ENCODE data around the gene ZNF883. TPM values are rescaled to one million over a fixed set of nuclear protein-coding genes. Genes with fewer than 3 reads are reported as not detected.

Gene ZNF883
- 6.5 and 8.4 TPM in 2 replicates for polyA plus RNA-seq (2014; cell fraction: cytosol; rRNA removed)
- polyA plus RNA-seq (2014; cell fraction: nucleus; rRNA removed), result 4.0 and 7.2 TPM in 2 replicates

DNA sequence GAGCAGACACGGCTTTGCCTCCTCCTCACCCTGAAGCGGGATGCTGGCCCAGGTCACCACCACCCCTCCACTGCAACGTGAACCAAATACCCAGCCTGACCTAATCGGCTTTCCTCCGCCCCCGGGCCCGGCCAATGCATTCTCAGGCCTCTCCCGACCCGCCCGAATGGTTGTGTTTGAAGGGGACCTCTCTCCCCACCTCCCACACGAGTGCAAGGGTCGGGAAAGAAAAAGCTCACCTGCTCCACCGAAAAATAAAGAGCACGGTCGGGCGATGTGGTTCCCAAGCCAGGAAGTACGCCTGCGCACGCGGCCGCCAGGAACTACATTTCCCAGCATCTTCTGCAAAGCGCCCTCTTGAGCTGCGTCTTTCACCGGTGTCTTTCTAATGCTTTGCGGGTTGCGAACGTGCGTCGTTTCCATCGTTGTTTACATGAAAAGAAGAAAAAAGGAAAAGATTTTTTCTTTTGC is at the start of gene ZNF883:
Gene ZNF883 (minus strand): TSS at position 282 of the 471 bp plus-strand sequence.
- peak; percentile 86 for DNase-seq (ENCODE audit: low spot score)

DNA sequence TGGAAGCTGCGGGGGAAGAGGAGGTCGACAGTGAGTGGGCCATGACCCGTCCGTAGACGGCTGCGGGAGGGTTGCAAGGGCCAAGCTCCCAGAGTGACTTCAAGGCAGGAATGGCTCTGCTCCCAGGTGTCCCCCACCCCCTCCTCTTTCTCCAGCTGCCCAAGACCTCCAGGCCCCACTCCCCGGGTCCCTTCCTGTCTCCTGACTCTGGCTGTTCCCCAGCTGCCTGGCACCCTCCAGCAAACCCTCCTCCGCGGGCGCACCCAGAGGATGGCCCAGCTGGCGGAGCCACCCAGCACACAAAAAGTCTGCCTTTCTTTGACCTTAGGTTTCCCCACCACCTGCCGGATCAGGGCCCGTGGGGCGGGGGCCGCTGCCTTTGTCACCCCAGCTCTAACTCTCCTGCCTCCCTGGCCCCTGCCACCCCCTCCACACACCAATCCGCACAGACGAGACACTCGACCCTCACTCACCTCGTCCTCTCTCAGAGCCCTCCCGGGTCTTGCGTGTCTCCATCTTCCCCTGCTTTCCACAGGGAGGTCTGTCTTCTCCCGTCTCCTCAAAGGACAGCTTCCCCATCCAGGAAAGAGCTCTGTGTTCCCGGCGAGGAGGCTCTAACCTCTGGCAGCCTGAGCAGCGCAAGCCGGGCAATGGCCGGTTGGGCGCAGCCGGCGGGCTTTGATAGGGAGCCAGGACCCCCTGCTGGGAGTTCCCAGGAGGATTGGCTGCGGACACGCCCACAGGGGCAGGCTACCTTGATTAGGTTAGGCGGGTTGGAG is 49.3 kb upstream of the ZNF883 start:
- peak; percentile 34 for DNase-seq (ENCODE audit: low spot score)

DNA sequence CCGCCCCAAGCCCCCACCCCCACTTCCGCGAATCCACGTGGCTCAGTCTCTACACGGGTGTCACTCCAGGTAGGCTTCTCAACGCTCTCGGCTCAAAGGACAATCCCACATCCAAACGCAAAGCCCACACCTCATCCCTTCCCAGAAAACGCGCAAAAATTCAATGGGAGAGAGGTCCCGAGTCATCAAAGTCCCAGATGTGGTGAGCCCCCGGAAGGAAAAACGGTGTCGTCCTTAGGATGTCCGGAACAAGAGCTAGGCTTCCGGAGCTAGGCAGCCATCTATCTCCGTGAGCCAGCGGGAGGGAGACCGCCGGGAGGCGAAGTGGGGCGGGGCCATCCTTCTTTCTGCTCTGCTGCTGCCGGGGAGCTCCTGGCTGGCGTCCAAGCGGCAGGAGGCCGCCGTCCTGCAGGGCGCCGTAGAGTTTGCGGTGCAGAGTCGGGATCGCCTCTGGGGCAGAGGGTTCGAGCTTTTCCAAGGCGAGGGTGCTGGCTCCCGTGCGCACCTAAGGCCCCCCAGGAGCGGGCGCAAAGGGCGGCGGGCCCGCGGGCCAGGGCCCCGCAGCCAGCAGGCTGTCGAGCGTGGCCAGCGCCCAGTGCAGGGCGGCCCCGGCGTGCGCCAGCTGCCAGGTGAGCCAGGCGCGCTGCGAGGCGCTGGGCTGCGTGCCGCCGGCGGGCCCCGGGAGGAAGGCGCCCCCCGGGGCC is 47.7 kb upstream of the ZNF883 start:
- DNase-seq (ENCODE audit: low spot score), result peak; percentile 49

DNA sequence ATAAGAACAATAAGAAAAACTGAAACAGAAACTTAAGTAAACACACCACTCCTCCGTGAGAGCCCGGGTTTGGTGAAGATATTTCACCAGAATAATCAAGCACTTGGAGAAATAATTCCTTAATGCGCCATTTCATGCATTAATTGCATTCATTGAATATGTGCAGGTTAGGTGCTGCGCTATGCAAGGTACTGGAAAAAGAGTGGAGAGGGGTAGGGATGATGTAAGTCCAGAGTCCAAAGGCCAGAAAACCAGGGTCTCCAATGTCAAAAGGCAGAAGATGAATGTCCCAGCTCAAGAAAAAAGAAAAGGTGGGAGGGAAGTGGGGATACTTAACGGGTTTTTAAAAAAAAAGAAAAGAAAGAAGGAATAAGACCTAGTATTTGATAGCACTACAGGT is 45.2 kb upstream of the ZNF883 start:
- no peak for DNase-seq (ENCODE audit: low spot score)

DNA sequence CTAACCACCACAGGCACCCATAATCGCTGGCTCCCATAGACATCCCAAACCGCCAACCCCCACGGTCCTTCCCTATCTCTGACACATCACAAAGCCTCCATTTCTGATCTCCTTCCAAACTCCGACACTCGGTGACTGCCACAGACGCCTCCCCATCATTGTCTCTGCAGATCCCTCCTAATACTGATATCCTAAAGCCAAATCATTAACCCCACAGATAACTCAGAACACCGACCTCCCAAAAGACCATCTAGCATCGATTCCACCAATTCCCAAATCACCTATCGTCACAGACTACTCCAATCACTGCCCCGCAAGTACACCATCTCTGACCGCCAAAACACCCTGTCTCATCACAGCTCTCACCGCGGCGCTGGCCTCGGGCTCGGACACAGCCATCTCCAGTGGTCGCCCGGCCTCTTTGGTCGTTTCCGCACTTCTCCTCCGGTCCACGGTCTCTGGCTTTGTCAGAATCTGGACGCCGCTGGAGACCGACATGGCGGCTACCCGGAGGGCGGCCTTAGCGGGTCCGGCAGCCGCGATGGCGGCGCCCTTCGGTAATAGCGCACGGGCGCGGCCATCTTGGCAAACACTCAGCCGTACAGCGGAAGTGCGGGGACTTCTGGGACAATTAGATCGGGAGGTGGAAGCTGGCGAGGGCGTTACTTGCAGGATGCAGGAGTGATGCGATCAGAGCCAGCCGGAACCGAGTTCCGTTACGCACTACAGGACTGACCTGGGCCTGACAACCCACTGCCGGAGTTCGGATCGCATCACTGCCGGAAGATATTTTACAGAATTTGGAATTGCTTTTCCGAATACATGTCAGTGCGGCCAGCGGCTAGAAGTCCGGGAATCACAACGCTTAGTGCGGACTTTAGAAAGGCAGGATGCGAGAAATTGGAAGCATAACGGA is 44.5 kb upstream of the ZNF883 start, which contains the start of gene ZFP37:
Gene ZFP37 (minus strand): TSS at position 534 of the 916 bp plus-strand sequence. CDS start 36 bp downstream, at position 498.
- DNase-seq (ENCODE audit: low spot score), result peak; percentile 91

DNA sequence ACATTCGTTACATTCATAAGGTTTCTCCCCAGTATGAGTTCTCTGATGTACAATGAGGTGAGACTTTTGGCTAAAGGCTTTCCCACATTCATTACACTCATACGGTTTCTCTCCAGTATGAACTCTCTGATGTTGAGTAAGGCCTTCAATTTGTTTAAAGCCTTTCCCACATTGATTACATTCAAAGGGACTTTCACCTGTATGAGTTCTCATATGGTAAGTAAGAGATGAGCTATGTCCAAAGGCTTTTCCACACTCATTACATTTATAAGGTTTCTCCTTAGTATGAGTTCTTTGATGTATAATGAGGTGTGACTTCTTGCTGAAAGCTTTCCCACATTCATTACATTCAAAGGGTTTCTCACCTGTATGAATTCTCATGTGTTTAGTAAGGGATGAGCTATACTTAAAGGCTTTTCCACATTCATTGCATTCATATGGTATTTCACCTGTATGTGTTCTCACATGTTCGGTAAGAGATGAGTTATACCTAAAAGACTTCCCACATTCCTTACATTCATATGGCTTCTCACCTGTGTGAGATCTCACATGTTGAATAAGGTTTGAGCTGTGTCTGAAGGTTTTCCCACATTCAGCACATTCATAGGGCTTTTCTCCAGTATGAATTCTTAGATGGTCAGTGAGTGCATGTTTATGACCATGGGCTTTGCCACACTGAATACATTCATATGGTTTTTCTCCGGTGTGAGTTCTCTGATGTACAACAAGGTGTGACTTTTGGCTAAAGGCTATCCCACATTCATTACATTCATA is 31.1 kb upstream of the ZNF883 start:
- no peak for DNase-seq (ENCODE audit: low spot score)

DNA sequence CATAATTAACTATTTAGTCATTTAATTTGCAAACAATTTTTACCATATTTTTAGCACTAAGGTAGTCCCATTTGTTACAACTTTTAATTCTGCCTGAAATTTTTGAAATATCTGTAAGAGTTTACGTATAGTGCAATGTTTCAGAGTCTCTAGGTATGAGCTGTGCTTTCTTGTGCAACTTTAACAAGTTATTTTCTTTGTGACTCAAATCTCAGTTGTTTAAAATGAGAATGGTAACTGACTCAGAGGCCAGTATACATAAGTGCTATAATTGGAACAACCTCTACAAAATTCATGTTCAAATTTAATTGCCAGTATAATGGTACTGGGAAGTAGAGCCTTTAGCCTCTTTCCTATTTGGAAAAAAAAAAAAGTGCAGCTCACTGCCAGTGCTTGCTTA is 14.2 kb upstream of the ZNF883 start:
- DNase-seq (ENCODE audit: low spot score), result no peak

DNA sequence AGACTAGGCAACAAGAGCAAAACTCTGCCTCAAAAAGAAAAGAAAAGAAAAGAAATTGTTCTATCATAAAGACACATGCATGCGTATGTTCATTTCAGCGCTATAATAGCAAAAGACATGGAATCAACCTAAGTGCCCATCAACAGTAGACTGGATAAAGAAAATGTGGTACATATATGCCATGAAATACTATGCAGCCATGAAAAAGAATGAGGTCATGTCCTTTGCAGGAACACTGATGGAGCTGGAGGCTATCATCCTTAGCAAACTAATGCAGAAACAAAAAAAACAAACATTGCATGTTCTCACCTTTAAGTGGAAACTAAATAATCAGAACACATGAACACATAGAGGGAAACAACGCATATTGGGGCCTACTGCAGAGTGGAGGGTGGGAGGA is 6.3 kb upstream of the ZNF883 start:
- DNase-seq (ENCODE audit: low spot score), result no peak

DNA sequence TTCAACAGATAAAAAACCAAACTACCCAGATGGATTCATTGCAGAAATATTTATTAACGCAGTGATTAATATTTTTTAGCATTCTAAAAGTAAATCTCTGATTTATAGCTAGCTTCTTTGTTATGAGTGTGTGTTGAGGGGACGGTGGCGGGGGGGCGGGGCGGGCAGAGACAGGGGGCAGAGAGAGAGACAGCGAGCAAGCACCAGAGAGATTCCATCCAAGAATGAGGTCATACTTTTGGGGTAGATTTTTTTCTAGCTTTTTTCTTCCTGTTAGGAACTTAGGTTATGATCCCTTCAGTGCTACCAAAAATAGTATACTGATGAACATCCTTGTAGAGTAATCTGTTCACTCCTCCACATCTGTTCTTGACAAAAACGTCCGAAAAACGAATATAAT is 500 bp upstream of the ZNF883 start:
- DNase-seq (ENCODE audit: low spot score), result no peak

DNA sequence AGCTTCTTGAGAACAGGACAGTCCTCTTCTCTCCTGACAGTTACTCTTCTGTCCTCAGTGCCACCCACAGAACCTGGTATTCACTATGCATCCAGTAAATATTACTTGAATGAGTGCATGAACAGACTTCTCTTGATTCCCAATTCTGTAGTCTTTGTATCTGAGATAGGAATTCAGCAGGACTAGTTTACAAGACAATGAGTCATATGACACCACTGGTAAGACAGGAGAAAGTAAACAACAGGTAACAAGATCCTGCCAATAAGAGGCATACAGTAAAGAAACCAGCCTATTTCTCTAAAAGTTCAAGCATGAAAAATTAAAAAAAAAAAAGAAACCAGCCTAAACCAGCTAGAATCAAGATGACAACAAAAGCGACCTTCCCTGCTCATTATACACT is 6.2 kb downstream of the ZNF883 start:
- no peak for DNase-seq (ENCODE audit: low spot score)

DNA sequence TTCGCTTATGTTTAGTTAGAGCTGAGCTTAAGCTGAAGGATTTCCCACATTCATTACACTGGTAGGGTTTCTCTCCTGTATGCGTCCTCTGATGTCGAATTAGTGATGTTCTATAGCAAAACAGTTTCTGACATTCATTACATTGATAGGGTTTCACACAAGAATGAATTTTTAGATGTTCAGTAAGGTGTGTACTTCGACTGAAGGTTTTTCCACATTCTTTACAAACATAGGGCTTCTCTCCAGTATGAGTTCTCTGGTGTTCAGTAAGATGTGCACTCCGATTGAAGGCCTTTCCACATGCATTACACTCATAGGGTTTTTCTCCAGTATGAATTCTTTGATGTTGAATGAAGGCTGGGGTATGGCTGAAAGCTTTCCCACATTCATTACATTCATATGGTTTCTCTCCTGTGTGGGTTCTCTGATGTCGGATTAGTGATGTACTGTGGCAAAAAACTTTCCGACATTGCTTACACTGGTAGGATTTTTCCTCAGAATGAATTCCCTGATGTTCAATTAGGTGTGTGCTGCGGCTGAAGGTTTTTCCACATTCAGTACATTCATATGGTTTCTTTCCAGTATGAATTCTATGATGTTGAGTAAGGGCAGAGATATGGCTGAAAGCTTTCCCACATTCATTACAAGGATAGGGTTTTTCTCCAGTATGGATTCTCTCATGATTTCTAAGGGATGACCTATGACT is 14.6 kb downstream of the ZNF883 start:
- no peak for DNase-seq (ENCODE audit: low spot score)

DNA sequence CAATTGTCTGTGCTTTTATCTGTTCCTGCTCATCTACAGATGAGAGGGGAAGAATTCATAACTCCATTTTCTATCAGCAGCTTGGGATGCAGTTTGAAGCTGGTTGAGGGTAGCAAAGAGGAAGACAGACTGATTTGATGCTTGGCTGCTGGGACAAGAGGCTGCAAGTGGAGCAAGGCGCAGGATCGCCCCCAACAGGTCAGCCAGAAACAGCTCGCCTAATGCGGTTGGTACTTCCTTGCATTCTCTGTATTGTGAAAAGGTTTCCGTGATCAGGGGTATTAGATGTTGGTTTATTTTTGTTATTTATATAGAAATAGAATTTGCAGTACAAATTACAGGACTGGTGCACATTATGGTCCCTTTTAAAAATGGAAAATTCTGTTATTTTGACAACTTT is 40.6 kb downstream of the ZNF883 start:
- peak; percentile 38 for DNase-seq (ENCODE audit: low spot score)

DNA sequence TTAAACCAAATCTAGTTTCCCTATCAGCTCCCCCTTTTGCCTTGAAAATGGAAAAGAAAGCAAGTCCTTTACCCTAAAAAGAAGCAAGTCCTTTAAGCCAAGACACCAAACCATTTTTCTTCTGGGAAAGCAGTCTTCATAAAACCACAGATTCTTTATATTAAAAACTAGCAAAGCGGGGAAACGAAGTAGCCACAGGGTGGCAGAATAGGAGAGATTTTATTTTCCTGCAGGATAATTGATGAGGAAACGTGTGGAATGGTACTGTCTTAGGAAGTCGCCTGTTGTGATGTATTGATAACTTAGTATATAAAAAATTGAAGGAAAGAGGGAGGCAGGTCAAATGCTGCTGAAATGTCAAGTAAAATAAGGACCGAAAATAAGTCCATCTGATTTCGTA is 41.1 kb downstream of the ZNF883 start:
- DNase-seq (ENCODE audit: low spot score), result peak; percentile 37

DNA sequence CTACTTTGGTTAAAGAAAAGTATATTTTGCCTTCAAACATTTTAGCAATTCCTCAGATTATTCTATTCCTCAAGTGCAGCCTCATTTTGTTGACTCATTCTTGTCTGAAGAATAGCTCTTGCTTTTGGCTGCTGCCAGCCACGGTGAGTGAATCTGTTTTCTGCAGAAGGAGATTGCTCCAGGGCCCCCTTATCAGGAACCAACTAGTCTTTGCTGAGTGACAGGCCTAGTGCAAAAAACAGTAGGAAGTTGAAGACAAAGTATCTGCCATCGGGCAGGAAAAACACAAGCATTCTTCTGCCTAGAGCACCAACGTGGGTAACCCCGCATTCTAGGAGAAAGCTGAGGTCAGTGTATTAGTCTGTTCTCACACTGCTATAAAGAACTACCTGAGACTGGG is 42.3 kb downstream of the ZNF883 start:
- DNase-seq (ENCODE audit: low spot score), result no peak

DNA sequence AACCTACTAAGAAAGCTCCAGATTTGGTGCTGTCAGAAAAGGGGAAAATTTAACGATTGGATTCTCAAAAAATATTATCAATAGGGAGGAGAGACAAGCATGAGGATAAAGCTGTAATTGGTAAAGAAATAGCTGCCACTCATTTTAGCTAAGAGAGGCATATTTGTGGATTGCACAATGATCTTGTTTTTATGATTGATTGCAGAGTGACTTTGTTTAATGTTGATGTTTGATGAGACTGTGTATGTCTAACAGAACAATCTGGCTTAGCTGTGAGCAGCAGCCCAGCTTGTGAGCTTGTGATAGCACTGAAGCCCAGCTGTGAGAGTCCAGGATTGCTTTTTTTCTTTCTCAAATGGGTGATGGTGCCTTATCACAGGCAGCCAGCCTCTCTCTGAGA is 56.4 kb downstream of the ZNF883 start:
- no peak for DNase-seq (ENCODE audit: low spot score)

DNA sequence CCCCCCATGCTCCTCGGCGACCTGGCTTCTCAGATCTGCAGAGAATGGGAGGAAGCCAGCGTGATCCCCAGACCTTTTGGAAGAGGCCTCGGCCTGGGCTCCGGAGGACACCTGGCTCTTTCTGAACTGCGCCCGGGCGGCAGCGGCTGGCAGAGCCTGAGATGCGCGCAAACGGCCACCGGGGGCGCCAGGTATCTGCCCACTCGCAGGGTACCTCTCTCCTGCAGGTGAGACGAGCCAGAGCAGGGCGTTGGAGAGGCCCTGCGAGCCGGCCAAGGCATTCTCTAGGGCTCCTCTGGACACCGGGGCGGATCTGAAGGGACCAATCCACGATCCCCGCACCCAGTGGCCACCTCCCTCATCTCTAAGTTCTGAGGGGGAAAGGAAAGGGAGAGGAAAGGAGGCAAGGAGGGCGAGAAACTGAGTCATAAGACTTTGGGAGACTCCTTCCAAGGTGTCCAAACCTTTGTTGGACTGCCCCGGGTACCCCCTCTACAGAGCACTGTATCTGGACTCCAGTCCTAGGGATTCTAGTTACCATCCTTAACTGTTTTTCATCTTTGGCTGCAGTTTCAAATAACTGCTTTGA is 66.3 kb downstream of the ZNF883 start:
- no peak for DNase-seq (ENCODE audit: low spot score)

DNA sequence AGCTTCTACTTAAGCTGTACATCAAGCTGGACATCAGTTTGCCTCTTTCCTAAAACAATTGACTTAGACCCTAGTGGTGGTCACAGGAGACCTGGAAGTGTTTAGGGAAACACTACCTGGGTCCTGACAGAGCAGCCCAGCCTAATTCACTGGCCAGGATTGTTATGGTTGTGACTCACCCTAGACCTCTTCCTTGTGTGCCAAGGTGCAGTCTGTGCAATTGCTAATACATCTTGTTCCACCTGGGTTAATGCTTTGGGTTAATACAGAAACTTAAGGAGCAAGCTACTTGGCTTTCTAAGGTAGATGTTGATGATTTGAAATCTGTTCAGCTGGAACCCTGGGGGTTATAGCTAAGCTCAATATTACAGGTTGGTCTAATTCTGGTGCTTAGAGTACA is 72.6 kb downstream of the ZNF883 start:
- DNase-seq (ENCODE audit: low spot score), result no peak

DNA sequence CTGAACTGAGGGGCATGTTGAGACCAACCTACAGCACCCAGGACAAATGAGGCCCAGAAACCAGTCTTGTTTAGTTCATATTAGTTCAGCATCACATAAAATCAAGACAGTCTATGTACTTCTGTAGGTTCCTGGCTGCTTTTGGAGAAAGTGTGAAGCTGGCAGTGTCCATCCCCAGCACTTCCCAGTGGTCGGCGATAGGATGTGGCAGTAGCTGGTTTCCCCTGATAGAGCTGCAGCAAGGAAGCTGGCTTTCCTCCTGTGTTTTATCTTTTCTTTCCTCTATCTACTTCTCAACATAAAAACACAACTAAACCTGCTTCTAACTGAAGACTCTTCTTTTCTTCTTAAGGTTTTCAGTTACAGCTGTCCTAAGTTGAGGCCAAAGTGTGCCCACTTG is 78.3 kb downstream of the ZNF883 start:
- no peak for DNase-seq (ENCODE audit: low spot score)

DNA sequence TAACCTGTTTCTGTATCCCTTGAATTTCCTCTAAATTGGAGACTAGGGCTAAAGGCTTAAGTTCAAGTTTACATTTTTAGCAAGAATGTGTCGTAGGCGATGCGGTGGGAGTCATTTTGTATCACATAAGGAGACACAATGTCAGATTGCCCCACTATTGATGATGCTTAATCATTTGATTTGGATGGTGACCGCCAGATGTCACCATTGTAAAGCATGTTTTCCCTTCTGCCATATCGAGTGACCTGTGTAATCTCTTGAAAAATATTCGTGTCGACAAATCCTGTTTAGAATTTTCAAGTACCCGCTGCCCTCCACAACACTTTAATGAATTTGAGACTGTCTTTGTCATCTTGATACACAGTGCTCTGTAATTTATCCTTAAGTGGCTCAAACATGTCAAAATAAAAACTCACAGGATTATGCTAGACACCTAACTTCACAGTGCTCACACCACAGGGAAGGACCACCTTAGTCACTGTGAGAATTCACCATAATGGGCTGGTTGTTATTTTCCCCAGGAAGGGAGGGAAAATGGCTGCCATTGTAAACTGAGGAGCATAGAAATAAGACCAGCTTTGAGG is 86.8 kb downstream of the ZNF883 start:
- peak; percentile 67 for DNase-seq (ENCODE audit: low spot score)

Data from SK-N-DZ (cell line).